22Rv1 (cell line): ENCODE measurements around the gene SLC1A7.

ENCODE experiments used
- CTCF ChIP-seq: fragments of 450-650 bp; IDR thresholded peaks from 2 replicates; pipeline ENCODE4 v1.5.1; 2017; ENCODE audit warnings: mild to moderate bottlenecking
- ZFX ChIP-seq: fragments of 450-650 bp; IDR thresholded peaks from 2 replicates; pipeline ENCODE4 v1.6.1; 2017; ENCODE audit warnings: antibody characterized with exemption, borderline replicate concordance

- TF ChIP-seq CTCF (no peak), ZFX (no peak)
Measured at GRCh38 chr1:53080041-53080440, 62.4 kb downstream of the SLC1A7 start.
